Stimulated activated CD8-positive, alpha-beta memory T cell treated with anti-CD3 and anti-CD28 coated beads, Interleukin-2, amount 100 ng/mL, for 1 hour (primary cell): ENCODE data around the gene CPM.

Source experiments
- DNase-seq, 2 donors: peaks; one replicate each; pipeline ENCODE4 v3.0.0-alpha.2; 2020; ENCODE audit warnings: low read depth in 2 of 2

CPM gene

DNA sequence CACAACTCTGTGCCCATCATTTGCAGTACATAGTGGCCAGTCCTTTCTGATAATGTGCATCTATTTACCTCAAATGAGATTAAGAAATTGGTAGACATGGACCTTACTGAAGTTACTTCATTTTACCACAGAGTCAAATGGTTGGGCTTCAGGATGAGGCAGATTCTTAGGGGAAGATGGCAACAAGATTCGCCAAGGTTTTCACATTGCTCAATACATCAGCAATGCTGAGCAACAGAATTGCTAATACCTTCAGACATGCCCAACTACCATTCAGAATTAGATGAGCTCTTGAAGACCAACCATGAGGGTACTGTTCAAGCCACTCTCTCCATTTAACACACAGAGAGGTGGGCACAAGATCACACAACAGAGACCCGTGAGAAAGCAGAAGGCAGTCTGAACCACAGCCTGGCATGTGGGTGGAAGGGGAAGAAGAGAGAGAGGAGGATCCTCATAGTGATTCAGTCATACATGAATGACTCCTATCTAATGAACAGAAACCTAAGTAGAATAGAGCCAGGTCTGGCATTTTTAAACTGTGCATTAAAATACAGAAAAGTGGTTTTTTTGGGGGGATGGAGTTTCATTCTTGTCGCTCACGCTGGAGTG, 28.5 kb downstream of the CPM start:
- DNase-seq: no peak

DNA sequence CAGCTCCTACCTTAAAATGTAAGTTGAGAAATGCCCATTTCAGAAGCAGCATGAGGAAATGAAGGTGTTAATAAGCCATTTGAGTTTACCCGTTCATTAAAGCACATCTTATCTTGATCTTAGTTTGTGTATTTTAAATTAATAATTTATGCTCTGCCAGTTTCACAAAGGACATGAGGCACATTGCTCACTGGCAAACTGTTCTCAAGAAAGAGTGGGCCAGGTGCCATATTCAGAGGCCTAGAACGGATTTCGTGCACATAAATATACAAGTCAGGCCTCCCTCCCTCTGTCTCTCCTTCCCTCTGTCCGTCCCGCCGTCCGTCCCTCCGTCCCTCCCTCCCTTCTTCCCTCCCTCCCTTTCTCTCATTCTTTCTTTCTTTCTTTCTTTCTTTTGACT, 29.5 kb downstream of the CPM start:
- DNase-seq: no peak

- no peak for DNase-seq
Observed at GRCh38 chr12:68901551-68901950, 31.4 kb downstream of the CPM start.

GRCh38 chr12:68901145-68901544, 31.8 kb downstream of the CPM start:
- no peak for DNase-seq

- DNase-seq: no peak
Observed at GRCh38 chr12:68900241-68900640, 32.7 kb downstream of the CPM start.

- no peak for DNase-seq
Observed at GRCh38 chr12:68899251-68899771, 33.7 kb downstream of the CPM start.

DNA sequence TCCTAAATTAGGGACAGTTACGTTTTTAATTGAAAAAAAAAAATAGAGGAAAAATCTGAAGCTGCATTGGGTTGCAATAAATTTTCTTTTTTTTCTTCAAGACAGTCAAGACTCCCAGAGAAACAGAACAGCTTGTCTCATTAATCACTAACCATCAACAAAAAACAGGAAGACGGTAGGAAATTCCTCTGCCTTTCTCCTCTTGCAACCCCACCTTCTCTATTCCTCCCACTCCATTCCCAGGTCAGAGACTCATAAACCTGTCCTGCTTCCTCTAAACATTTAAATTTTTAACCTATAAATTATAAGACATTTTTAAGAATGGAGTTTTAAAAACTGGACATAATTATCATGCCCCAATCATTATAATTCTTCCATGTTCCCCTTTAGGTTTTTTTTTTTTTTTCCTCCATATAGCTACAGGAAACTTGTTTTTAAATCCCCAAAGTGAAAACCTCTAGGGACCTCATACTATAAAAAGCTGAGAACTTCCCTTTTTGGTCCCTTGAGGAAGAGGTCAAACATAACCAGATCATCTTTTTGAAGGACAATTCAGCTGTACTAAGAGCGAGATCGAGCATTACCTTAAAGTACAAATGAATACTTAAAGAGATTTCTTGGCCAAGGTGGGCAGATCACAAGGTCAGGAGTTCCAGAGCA, 36.0 kb downstream of the CPM start:
- DNase-seq: no peak

DNA sequence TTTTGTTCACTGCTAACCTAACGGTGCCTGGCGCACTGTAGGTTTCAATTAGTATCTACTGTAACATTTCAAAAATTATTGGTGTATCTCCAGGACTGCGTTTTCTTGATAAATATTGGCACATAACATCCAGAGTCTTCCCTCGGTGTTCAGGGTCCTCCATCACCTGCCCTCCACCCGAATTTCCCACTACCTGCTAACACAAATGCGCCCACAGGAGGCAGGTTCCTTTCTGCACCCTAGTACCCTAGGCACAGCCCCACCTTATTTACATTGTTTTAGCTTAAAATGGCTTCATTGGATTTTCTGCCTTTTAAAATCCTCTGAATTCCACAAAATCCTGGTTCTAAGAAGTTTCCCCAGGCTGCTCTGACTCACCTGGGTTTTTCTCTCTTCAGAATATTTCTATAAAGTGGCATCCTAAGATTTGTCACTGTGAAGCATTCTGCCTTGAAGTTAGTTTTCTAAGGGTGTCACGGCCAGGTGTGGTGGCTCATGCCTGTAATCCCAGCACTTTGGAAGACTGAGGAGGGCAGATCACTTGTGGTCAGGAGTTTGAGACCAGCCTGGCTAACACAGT, 38.6 kb downstream of the CPM start:
- DNase-seq: no peak

- no peak for DNase-seq
Observed at GRCh38 chr12:68893741-68894140, 39.2 kb downstream of the CPM start.

GRCh38 chr12:68893201-68893600, 39.8 kb downstream of the CPM start:
- no peak for DNase-seq

DNA sequence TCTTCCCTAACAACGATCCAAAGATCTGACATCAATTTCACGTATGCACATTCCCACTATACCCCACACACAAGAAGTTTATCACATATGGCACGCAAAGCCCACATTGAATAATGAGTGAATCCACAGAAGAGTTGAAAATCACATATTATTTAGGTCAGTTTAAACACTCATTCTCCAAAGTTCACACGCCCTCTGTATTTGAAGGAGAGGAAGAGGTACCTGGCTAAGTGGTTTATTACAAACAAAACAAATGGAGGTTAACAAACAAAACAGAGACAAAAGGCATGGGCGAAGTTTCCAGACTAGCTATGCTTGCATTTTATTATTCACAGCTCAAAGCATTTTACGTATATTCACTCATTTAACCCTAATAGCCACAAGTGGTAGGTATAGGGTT, 41.8 kb downstream of the CPM start:
- DNase-seq: no peak

DNA sequence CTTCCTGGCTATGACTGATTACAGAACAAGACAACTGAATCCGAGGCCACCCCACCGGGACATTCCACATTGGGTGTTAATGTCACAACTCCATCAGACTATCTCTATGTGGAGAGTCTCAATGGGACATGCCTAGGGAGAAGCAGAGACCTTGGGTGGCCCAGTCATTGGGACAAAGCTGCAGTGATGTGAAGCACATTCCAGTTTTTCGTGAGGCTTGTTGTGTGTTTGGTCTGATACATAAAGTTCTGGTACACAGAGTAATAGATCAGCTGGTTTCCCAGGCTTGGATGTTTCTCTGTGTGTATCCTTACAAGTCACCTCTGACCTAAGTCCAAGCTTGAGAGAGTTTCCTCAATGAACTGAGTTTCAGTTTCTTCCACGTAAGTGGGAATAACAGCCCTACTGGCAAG, 42.3 kb downstream of the CPM start:
- no peak for DNase-seq

GRCh38 chr12:68888243-68888642, 44.7 kb downstream of the CPM start:
- no peak for DNase-seq

- no peak for DNase-seq
Observed at GRCh38 chr12:68887641-68888040, 45.3 kb downstream of the CPM start.

- no peak for DNase-seq
Observed at GRCh38 chr12:68886636-68887572, 46.1 kb downstream of the CPM start.

DNA sequence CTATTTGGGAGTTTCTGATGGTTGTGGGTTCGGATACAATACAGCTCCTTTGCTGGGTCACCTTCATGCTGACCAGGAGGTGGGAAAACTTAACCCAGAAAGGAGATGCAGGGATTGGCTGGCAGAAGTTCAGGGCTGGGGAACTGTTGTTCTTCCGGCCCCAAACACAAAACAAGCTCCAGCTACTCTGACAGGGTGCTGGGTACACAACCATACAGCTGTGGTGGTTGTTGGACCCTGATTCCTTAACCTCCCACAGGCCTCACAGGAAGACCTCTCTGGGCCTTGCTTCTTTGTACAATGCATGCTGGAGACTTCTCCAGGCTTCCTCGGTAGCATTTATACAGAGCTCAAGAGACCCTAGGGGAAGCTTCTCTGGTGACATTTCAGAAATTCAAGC, 47.6 kb downstream of the CPM start:
- no peak for DNase-seq

GRCh38 chr12:68884251-68884650, 48.7 kb downstream of the CPM start:
- DNase-seq: no peak

DNA sequence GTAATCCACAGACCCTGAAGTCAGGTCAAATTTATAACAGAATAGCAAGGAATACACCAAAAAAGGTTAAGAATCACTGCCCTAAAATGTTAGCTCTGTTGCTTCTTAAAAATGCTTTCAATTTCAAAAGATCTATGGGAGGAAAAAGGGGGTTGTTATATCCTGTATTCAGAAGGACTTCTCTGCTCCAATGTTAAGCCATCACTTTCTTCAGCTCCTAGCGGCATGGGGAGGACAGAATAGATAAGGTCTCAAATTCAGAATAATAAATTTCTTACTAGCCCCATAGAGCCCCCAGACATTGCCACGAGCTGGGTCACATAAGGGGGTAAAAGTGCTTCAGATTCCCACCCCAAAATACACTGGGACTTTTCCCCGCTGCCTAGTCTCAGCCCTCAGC, 49.8 kb downstream of the CPM start:
- DNase-seq: no peak

DNA sequence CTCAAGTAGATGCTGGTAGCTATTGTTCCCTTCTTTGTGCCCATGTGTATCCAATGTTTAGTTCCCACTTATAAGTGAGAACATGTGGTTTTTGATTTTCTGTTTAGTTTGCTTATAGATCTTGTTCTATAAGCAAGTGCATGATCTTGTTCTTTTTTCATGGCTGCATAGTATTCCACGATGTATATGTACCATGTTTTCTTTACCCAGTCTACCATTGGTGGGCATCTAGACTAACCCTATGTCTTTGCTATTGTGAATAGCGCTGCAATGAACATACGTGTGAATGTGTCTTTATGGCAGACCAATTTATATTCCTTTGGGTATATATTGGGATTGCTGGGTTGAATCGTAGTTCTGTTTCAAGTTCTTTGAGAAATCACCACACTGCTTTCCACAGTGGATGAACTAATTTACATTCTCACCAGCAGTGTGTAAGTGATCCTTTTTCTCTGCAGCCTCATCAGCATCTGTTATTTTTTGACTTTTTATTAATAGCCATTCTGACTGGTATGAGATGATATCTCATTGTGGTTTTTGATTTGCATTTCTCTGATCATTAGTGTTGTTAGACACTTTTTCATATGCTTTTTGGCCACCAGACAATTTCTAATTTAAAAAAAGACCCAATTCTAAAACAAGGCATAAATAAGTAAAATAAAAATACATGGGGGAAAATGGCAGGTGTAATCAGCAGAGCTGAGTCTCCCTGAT, 50.6 kb downstream of the CPM start:
- no peak for DNase-seq

- DNase-seq: no peak
Observed at GRCh38 chr12:68880660-68881325, 52.2 kb downstream of the CPM start.

DNA sequence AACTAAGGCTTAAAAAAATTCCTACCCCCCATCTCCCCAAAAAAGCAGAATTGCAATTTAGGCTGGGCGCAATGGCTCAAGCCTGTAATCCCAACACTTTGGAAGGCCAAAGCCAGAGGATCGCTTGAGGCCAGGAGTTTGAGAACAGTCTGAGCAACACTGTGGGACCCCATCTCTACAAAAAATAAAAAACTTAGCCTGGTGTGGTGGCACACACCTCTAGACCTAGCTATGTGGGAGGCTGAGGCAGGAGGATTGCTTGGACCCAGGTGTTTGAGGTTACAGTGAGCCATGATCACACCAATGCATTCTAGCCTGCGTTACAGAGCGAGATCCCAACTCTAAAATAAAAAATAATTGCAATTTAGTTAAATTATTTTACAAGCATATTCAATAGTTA, 54.1 kb downstream of the CPM start:
- DNase-seq: no peak
